CD4-positive, alpha-beta T cell treated with Interleukin-6 at 100 ng/mL for 8 hours (primary cell): ENCODE data around the gene COTL1.
"Not testable (repeated sequence)": the region's sequence is repeated elsewhere in the genome, so short reads cannot be mapped to it uniquely, and the experiment has no call there.

Experiments
- DNase-seq: peaks from one replicate; pipeline ENCODE4 v3.0.0-alpha.2; 2020; ENCODE audit warnings: mixed read lengths, low spot score

COTL1 gene

DNA sequence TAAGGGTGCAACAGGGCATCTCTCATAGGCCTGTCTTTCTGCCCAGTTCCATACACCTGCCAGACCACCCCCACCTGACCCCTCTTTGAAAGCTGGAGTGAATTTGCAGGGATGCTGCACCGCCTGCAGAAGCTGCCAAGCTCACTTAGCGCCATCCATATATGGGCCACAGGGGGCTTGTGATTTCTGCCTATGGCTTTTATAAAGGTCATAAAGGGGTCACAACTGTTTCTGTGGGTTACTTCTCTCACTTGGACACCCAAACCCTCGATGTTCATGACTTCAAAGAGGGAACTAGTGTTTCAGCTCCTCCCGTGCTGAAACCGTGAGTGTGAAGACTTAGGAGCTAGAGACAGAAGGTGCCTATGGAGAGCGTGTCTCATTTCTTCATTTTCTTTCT, 89.6 kb downstream of the COTL1 start:
- DNase-seq: no peak

GRCh38 chr16:84527532-84528269, 90.2 kb downstream of the COTL1 start:
- DNase-seq: no peak

- DNase-seq: no peak
Observed at GRCh38 chr16:84526794-84527531, 90.9 kb downstream of the COTL1 start.

DNA sequence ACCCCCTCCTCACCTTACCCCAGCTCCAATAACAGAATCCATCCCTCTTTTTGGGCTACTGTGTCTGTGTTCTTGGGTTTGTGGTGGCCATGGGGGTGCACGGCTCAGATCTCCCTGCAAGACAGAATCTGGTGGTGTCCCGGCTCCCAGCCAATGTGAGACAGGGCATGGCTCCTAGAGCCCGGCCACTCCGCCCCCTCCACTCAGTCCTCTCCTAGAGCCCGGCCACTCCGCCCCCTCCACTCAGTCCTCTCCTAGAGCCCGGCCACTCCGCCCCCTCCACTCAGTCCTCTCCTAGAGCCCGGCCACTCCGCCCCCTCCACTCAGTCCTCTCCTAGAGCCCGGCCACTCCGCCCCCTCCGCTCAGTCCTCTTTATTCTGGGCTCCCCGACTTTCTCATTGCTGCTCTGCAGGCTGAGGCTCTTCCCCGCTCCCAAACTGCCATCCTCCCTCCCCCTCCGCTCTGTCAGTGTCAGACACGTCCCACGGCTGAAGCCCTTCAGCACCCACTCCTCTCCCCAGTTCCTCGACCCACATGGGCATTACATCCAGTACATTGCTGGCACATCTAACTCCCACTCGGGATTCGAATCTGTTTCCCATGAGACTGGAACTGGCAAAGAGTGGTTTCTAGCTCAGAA, 92.8 kb downstream of the COTL1 start:
- not testable (repeated sequence) for DNase-seq

DNA sequence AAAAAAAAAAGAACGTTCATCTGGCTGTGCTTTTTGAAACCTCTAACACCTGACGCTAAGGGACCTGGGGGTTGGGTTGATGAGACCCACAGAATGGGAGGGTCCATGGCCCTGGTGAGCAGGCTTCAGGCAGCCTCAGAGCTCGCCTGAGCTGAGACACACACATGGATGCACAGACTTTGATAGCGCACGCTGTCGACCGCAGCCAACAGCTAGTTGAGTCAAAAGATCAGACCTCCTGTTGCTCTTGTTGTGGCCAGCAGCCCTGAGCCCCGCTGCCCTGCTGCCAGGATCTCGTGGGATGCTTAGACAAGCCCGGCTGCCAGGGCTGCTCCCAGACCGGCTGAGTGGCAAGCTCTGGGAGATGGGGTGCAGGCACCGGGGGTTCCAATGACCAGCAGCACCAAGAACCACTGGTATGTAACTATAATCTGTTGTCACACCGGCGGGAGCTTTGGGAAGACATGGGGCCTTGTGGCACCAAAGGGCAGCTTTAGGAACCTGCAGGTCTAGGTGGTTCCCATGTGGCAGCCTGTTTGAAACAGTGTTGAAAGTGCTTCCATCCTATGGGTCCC, 93.4 kb downstream of the COTL1 start:
- no peak for DNase-seq

DNA sequence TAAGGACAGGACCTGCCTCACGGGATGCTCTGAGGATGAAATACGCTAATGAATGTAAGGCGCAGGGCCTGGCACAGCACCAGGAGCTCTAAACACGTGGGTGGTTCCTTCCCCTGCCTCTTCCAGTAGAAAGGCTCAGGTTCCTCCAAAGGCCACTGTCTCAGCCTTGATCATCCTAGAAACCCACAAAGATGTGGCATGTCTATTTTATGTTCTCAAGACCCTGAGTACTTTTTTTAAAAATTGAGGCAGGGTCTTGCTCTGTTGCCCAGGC, 96.4 kb downstream of the COTL1 start:
- DNase-seq: no peak

DNA sequence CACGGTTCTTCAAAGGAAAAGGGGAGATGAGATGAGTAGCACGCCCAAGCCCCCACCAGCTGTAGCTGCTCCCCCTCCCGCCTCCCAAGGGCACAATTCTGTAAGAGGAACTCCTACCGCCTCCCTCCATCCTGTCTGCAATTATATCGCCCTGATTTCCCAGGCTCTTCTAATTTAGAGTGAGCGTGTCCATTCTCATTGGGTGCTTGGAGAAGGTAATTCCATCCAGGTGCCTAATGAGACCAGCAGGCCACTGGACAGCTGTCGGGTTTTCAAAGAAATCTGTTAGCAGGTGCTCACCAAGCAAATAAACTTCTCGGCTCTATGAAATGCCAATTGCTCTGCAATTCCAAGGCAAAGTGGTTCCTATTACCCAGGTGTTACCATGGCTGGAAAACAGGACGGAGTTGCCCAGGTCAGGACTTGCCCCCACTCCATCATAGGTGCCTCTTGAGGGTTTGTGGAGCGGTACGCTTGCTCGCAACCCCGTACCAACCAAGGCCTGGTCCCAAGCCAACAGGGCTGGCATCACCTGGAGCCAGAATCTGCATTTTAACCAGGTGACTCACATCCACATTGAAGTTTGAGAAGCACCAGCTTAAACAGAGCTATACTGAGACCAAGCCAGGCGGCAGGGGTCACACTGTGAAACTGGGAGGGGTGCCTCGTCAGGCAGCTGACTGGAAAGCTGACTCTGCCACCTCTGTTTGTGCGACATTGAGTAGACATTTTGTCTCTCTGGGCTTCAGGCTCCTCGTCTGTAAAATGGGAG, 97.0 kb downstream of the COTL1 start:
- no peak for DNase-seq

DNA sequence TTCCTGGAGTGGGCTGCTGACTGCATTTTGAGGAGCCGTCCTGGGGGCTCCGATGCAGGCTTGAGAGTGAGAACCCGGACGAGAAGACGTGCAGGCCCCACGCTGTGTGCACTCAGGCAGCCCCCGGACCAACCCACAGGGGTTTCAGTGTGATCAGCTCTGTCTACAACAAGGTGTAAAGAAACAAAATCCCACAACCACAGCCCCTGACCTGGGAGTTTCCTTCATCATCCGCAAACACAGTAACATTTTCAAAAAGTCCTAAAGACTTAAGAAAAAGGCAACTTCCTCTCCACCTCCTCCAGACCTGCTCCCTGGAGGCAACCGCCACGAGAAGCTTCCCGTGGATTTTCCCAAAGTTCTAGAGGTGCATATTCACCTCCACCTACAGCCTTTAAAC, 98.0 kb downstream of the COTL1 start:
- DNase-seq: no peak

DNA sequence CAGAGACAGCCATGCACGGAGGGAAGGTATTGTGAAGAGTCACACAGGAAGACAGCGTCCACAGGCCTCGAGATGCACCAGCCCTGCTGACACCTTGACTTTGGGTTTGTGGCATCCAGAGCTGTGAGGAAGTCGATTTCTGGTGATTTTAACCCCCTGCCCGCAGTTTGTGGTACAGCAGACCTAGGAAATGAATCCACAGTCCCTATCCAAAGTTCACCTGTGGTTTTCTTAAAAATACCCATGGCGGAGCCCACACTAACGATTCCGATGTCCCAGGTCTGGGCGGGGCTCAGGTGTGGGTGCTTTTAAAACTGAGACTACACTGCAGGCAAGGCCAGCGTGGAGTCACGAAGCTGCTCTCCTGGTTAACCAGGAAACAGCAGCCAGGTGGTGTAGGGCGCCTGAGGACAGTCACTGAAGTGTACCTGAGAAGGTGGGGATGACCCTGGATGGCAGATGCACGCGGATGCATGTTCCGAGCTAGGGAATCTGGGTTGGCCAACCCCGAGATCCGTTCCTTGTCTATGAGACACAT, 99.0 kb downstream of the COTL1 start:
- DNase-seq: peak; percentile 74

DNA sequence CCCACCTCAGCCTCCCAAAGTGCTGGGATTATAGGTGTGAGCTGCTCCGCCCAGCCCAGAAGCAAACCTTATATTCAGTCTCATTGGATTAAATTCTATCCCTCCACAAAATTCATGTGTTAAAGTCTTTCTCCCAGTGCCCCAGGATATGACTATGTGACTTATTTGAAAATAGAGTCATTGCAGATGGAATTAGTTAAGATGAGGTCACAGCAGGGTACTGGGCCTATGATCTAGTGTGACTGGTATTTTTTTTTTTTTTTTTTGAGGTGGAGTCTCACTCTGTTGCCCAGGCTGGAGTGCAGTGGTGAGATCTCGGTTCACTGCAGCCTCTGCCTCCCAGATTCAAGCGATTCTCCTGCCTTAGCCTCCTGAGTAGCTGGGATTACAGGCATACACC, 99.7 kb downstream of the COTL1 start:
- not testable (repeated sequence) for DNase-seq

- no peak for DNase-seq
Observed at GRCh38 chr16:84517366-84517765, 100.5 kb downstream of the COTL1 start.
